Peyer's patch (tissue), 4 donors: ENCODE measurements around the gene PLP2.

ENCODE experiments used
- POLR2A ChIP-seq, 2 donors: fragments of 450-650 bp; IDR thresholded peaks; one replicate each; pipeline ENCODE4 v1.5.1; 2017; ENCODE audit warnings: antibody characterized with exemption in 2 of 2, mild to moderate bottlenecking in 2 of 2, moderate library complexity in 2 of 2
- TF ChIP-seq, protein P1 (sequence below), 6 experiments: fragments of 450-650 bp in 4 of 6; fragments of 200-600 bp in 2 of 6; sonication (generic) in 1 of 6; IDR thresholded peaks; one replicate each; pipeline ENCODE4 v1.5.1; 2017 to 2019; ENCODE audit warnings: antibody characterized with exemption in 6 of 6, mild to moderate bottlenecking in 3 of 6, moderate library complexity in 1 of 6

DNA sequence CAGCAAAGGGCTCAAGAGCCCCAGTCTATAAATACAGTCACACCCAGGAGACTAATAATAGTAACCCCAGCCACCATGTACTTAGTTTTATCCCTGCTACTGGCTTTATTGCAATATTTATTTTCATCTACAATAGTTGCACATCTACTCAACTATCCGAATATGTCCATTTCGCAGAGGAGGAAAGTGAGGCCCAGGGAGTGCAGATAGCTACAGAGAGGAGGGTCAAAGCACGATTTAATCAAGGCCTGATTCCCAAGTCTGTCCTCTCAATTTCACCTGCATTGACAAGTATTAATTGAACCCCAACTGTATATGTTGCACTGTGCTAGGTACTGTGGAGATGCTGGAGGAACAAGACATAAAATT, 4.0 kb upstream of the PLP2 start:
- no peak for TF ChIP-seq POLR2A (IDR thresholded peaks at IDR 0.05)
- TF ChIP-seq, protein P1, sequence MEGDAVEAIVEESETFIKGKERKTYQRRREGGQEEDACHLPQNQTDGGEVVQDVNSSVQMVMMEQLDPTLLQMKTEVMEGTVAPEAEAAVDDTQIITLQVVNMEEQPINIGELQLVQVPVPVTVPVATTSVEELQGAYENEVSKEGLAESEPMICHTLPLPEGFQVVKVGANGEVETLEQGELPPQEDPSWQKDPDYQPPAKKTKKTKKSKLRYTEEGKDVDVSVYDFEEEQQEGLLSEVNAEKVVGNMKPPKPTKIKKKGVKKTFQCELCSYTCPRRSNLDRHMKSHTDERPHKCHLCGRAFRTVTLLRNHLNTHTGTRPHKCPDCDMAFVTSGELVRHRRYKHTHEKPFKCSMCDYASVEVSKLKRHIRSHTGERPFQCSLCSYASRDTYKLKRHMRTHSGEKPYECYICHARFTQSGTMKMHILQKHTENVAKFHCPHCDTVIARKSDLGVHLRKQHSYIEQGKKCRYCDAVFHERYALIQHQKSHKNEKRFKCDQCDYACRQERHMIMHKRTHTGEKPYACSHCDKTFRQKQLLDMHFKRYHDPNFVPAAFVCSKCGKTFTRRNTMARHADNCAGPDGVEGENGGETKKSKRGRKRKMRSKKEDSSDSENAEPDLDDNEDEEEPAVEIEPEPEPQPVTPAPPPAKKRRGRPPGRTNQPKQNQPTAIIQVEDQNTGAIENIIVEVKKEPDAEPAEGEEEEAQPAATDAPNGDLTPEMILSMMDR (IDR thresholded peaks at IDR 0.05) = no peak
